Midbrain (tissue), 1 donor: Measurements from ENCODE around the gene ORC2.
"Not testable (repeated sequence)": the region's sequence is repeated elsewhere in the genome, so short reads cannot be mapped to it uniquely, and the experiment has no call there.

ENCODE experiments used
- DNase-seq: peaks from one replicate; lab custom pipeline; 2025; lab: John Stamatoyannopoulos, UW

Gene ORC2

GRCh38 chr2:200963124-200963917 is at the start of gene ORC2:
Gene ORC2, minus strand, starts transcription at chr2:200963660. Its CDS starts 5,537 bp downstream, at chr2:200958123.
- peak; percentile 96 for DNase-seq

GRCh38 chr2:201008296-201008829 is 44.9 kb upstream of the ORC2 start:
- DNase-seq = no peak

- DNase-seq = no peak
Observed at GRCh38 chr2:201007584-201007998, 44.1 kb upstream of the ORC2 start.

- DNase-seq = no peak
Observed at GRCh38 chr2:201006704-201007103, 43.2 kb upstream of the ORC2 start.

GRCh38 chr2:201004370-201004769 is 40.9 kb upstream of the ORC2 start:
- DNase-seq = no peak

GRCh38 chr2:200993097-200993496 is 29.6 kb upstream of the ORC2 start:
- DNase-seq = no peak

GRCh38 chr2:200987137-200987536 is 23.7 kb upstream of the ORC2 start:
- no peak for DNase-seq

GRCh38 chr2:200985799-200986198 is 22.3 kb upstream of the ORC2 start:
- DNase-seq = no peak

GRCh38 chr2:200976710-200977109 is 13.2 kb upstream of the ORC2 start:
- DNase-seq = no peak

GRCh38 chr2:200975672-200976071 is 12.2 kb upstream of the ORC2 start:
- DNase-seq = no peak

GRCh38 chr2:200970057-200970456 is 6.6 kb upstream of the ORC2 start:
- not testable (repeated sequence) for DNase-seq

- no peak for DNase-seq
Observed at GRCh38 chr2:200968735-200969134, 5.3 kb upstream of the ORC2 start.

- DNase-seq = no peak
Observed at GRCh38 chr2:200968162-200968561, 4.7 kb upstream of the ORC2 start.

GRCh38 chr2:200966770-200967169 is 3.3 kb upstream of the ORC2 start:
- DNase-seq = no peak

- no peak for DNase-seq
Observed at GRCh38 chr2:200964498-200964897, 1.0 kb upstream of the ORC2 start.

GRCh38 chr2:200963918-200964252 is 425 bp upstream of the ORC2 start:
- DNase-seq = not testable (repeated sequence)

GRCh38 chr2:200962811-200963123 is 693 bp downstream of the ORC2 start:
- DNase-seq = no peak

GRCh38 chr2:200961674-200962073 is 1.8 kb downstream of the ORC2 start:
- DNase-seq = no peak

- DNase-seq = no peak
Observed at GRCh38 chr2:200950378-200950777, 13.1 kb downstream of the ORC2 start.

- no peak for DNase-seq
Observed at GRCh38 chr2:200945395-200945729, 18.1 kb downstream of the ORC2 start.

- DNase-seq = no peak
Observed at GRCh38 chr2:200944467-200945394, 18.7 kb downstream of the ORC2 start.

GRCh38 chr2:200943527-200944105 is 19.8 kb downstream of the ORC2 start:
- DNase-seq = no peak

GRCh38 chr2:200939832-200940231 is 23.6 kb downstream of the ORC2 start:
- DNase-seq = no peak
